NAMALWA (cell line): ENCODE data around the gene MTPN.

ENCODE experiments used
- DNase-seq: peaks from one replicate; pipeline ENCODE4 v3.0.0-alpha.2; 2015; ENCODE audit warnings: low spot score

MTPN gene

GRCh38 chr7:135977007-135977741, at the start of gene MTPN:
Gene MTPN (minus strand): TSS chr7:135977359. CDS start chr7:135977100, 259 bp downstream.
- peak; percentile 100 for DNase-seq

- no peak for DNase-seq
These were observed 49.0 kb upstream of the MTPN start for GRCh38 chr7:136026209-136026608.

GRCh38 chr7:136023134-136023869, 46.1 kb upstream of the MTPN start:
- no peak for DNase-seq

GRCh38 chr7:136020556-136020955, 43.4 kb upstream of the MTPN start:
- no peak for DNase-seq

- DNase-seq: no peak
These were observed 40.9 kb upstream of the MTPN start for GRCh38 chr7:136018104-136018503.

- DNase-seq: no peak
These were observed 39.7 kb upstream of the MTPN start for GRCh38 chr7:136016649-136017395.

- no peak for DNase-seq
These were observed 38.5 kb upstream of the MTPN start for GRCh38 chr7:136015638-136016037.

- DNase-seq: no peak
These were observed 37.5 kb upstream of the MTPN start for GRCh38 chr7:136014659-136015058.

GRCh38 chr7:136012238-136012637, 35.1 kb upstream of the MTPN start:
- no peak for DNase-seq

GRCh38 chr7:136009488-136010079, 32.4 kb upstream of the MTPN start:
- DNase-seq: peak; percentile 78

- DNase-seq: no peak
These were observed 29.0 kb upstream of the MTPN start for GRCh38 chr7:136006208-136006607.

GRCh38 chr7:136004083-136004482, 26.9 kb upstream of the MTPN start:
- no peak for DNase-seq

- DNase-seq: no peak
These were observed 25.6 kb upstream of the MTPN start for GRCh38 chr7:136002802-136003201.

- no peak for DNase-seq
These were observed 23.2 kb upstream of the MTPN start for GRCh38 chr7:136000288-136000913.

GRCh38 chr7:135998081-135998480, 20.9 kb upstream of the MTPN start:
- no peak for DNase-seq

GRCh38 chr7:135995748-135996147, 18.6 kb upstream of the MTPN start:
- DNase-seq: no peak

- DNase-seq: no peak
These were observed 17.5 kb upstream of the MTPN start for GRCh38 chr7:135994466-135995205.

- DNase-seq: no peak
These were observed 16.8 kb upstream of the MTPN start for GRCh38 chr7:135993950-135994349.

- no peak for DNase-seq
These were observed 14.7 kb upstream of the MTPN start for GRCh38 chr7:135991906-135992305.

GRCh38 chr7:135991322-135991721, 14.2 kb upstream of the MTPN start:
- DNase-seq: no peak

- no peak for DNase-seq
These were observed 13.1 kb upstream of the MTPN start for GRCh38 chr7:135990258-135990657.
